GM21367 (cell line): ENCODE results near the gene SUSD3.

Experiments
- ATAC-seq: cut with Tn5 transposase; IDR thresholded peaks from one replicate; pipeline ENCODE4 v1.9.1; 2021; ENCODE audit not compliant: unreplicated experiment

The SUSD3 gene

DNA sequence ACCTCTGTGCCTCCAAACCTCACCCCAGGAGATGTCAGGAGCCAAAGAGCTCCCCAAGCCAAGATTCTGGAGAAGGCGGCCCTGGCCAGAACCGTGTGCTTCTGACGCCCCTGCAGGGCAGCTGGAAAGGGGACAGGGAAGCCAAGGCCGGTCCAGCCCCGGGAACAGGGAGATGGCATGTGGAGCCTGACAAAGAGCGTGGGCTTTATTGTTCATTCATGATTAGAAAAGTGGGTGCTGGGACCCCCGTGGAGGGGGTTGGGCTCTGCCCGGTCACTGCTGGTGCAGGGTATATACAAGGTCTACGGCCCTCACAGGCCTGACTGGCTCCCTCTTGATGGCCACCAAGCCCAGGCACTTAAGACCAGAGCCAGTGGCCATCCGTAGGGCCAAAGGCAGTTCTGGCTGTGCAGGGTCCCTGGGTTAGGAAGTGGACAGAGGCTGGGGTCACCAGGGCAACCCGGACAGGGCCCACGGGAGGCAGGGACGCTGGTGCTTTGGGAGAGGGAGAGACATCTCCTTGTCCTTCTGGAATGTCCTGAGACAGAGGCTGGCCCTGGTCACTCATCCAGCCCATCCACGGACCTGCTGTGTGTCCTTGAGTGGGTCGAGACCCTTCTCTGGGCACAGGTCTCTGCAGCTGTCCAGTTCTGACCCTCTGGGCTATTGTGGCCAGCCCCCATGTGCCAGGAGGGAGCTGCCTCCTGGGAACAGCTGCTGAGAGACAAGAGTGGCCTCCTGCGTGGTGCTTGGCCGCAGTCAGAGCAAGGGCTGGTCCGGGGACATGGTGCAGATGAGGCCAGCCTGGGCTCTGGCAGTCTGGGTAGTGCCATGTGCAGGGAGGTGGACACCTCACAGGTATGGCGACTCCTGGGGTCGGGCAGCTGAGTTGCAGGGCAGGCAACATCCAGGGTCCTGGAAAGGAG is 63.1 kb downstream of the SUSD3 start:
- no peak for ATAC-seq

- ATAC-seq, result no peak
These were observed 64.3 kb downstream of the SUSD3 start for GRCh38 chr9:93122721-93123221.

DNA sequence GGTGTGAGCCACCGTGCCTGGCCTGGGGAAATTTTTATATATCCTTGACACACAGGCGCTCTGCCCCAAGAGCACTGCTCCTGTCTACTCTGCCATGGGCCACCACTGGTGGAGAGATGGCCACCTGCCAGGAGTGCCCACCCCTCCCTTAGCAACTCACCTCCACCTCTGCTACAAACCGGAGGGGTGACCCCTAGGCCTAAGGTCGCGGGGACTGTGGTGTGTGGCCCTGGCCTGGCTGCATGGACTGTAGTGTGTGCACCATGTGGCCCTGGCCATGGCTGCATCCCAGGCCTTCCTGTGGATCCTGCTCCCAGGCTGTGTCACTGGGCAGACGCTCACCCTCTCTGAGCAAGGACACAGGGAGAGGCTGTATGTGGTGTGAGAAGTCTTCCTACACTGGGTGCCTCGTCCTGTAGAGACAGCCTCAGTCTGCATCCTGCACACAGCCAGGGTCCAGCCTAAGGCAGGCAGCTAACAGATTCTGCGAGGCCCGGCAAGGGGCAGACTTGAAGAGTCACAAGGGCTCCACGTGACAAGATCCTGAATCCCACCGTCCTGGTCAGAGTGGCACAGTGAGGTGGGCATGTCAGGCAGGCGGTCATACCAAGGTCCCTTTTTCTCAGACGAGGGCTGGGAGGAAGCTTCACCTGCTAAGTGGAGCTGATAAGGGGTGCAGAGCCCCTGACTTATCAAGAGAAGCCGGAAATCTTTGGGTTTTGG is 65.2 kb downstream of the SUSD3 start:
- no peak for ATAC-seq

DNA sequence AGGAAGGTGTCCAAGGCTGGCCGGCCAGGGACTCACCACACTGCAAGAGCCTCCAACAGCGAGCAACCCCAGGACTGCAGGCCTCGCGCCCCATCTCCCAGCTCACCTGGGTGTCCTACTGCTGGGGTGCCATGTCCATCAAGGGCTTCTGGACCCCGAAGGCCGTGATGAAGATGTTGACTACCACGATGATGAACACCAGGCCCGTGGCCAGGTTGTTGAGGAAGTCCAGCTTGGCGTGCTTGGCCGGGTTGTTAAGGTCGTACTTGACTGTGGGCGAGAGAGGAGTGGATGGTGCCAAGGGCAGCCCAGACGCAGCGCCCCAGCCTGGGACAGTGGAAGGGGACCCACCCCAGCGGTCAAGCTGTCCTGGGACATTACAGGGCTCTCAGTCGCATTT is 66.3 kb downstream of the SUSD3 start:
- no peak for ATAC-seq

DNA sequence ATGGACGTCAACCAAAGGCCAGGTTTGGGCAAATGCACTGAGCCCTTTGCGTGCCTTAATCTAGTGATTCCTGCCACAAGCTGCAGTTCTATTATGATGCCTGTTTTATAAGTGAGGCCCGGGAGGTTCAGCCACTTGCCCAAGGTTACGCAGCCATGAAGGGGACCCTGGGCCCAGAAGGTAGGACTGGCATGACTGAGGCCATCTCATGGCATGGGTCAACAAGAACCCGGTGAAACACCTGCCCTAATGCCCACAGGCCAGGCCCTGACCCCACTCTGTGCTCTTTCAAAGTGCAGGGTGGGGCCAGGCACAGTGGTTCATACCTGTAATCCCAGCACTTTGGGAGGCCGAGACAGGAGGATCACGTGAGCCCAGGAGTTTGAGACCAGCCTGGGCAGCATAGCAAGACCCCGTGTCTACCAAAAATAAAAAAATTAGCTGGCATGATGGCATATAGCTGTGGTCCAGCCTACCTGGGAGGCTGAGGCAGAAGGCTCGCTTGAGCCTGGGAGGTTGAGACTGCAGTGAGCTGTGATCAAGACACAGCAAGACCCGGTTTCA is 66.9 kb downstream of the SUSD3 start:
- no peak for ATAC-seq

- ATAC-seq, result no peak
These were observed 67.8 kb downstream of the SUSD3 start for GRCh38 chr9:93126151-93126781.

- ATAC-seq, result no peak
These were observed 68.4 kb downstream of the SUSD3 start for GRCh38 chr9:93126825-93127368.

- no peak for ATAC-seq
These were observed 69.0 kb downstream of the SUSD3 start for GRCh38 chr9:93127395-93127911.

GRCh38 chr9:93128011-93128714 is 69.7 kb downstream of the SUSD3 start:
- ATAC-seq, result no peak

DNA sequence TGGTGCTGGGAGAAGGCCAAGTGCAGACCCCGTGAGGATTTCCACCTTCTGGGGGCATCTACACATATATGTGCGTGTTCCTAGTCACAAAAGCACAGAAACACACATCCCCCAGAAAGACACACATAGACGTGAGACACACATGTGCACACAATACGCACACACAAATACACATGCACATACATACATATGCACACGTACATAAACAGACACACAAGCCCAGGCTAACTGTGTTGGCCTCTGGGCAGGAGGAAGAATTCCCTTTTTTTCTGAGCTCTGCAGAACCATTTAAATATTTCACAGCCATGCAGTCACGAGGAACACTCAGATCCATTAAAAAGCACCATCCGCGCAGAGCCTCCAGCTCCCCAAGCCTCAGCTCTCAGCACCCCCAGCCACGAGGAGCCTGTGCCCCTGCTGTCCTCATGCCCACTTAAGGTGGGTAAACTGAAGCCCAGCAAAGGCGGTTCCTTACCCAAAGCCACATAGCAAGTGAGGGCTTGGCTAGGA is 70.3 kb downstream of the SUSD3 start:
- ATAC-seq, result no peak

DNA sequence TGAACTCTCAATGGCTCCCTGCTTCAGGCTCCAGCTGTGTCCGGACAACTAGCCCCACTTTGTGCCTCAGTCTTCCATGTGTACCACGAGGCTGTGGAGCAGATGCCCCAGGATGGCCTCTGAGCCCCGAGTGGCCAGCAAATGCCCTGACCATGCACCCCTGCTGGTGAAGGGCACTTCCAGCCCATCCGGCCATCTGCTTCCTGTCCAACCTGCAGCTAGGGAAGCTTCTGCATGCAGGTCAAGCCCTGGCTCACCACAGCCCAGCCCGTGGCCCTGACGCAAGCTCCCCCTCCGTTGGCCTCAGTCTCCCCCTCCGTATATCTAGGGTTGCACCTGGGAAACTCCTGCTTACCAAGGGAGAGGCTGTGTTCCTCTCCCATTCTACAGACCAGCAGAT is 70.8 kb downstream of the SUSD3 start:
- no peak for ATAC-seq

- no peak for ATAC-seq
These were observed 71.4 kb downstream of the SUSD3 start for GRCh38 chr9:93129691-93130500.

GRCh38 chr9:93130861-93131481 is 72.5 kb downstream of the SUSD3 start:
- ATAC-seq, result no peak

GRCh38 chr9:93131599-93132286 is 73.2 kb downstream of the SUSD3 start:
- no peak for ATAC-seq

GRCh38 chr9:93132287-93132927 is 73.9 kb downstream of the SUSD3 start:
- no peak for ATAC-seq

DNA sequence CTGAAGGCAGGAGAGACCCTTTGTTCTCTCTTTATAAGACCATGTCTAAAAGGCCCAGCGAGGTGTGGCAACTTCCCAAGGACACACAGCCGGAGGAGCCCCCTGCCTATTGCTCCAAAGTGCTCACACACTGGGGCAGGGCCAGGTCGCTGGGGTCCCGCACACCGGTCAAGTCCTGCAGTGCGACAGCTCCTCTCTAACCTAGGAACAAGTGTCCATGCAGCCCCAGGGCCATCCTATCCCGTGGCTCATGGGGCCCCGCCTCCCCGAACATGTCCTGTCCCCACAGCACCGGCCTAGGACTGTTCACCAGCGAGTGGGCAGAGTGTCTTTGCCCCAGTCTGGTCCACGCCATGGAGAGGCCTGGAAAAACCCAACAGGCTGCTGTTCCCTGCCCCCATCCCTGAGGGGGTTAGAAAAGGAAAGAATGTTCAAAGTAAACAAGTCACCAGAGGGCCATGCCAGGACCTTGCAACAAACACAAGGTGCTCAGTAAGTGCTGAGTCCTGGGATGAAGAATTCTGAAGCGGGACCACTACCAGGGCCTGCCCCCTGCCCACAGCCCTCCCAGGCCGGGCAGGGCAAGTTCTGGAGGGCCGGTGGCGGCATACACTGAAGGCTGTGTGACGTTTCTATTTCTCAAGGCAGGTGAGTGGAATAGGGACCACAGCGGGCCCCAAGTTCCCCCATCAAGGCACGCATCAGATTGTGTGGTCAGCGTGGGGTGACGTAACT is 74.6 kb downstream of the SUSD3 start:
- no peak for ATAC-seq

- peak; percentile 27 for ATAC-seq
These were observed 75.1 kb downstream of the SUSD3 start for GRCh38 chr9:93133681-93134014.
